Suprapubic skin (tissue), 4 donors: ENCODE results near the gene RC3H2.

Experiments
- POLR2A ChIP-seq, 2 donors: fragments of 450-650 bp; IDR thresholded peaks; one replicate each; pipeline ENCODE4 v1.6.1; 2017; ENCODE audit warnings: antibody characterized with exemption in 2 of 2, mild to moderate bottlenecking in 2 of 2, moderate library complexity in 2 of 2
- POLR2AphosphoS5 ChIP-seq, 3 donors: sonication (generic); formaldehyde crosslinking; IDR thresholded peaks; one replicate each; pipeline ENCODE4 v1.6.1; 2017; ENCODE audit warnings: antibody characterized with exemption in 3 of 3

- no peak for TF ChIP-seq POLR2A (IDR thresholded peaks at IDR 0.05)
- TF ChIP-seq POLR2AphosphoS5 (IDR thresholded peaks at IDR 0.05) = no peak
Measured at GRCh38 chr9:122930541-122931225, 25.5 kb upstream of the RC3H2 start.
